ENCODE results near the gene ZNG1B. TPM values are rescaled to one million over a fixed set of nuclear protein-coding genes. Genes with fewer than 3 reads are reported as not detected.

The ZNG1B gene
- total RNA-seq, 1 donor from 2014 or later, result 19.4 TPM

Other genes starting within 250 kb of the ZNG1B start
- gene PAX8, start 158.8 kb upstream of the ZNG1B start, total RNA-seq, result under 0.01 TPM in 2 replicates
- gene FOXD4L1, start 61.0 kb downstream of the ZNG1B start, total RNA-seq, result not detected in 2 replicates
- gene RABL2A, start 189.6 kb downstream of the ZNG1B start, total RNA-seq, result 3.0 and 3.4 TPM in 2 replicates

Measured in dermis microvascular lymphatic vessel endothelial cell (primary cell).